ENCODE results near the gene TFAP2D. TPM values are rescaled to one million over a fixed set of nuclear protein-coding genes. Genes with fewer than 3 reads are reported as not detected.
A peak's percentile ranks its signal among the peaks of the same experiment; 100 is the strongest.

The TFAP2D gene
- total RNA-seq, 1 donor = not detected

GRCh38 chr6:50714487-50715379, 1.4 kb downstream of the TFAP2D start:
- no peaks in the 10 kb centered on the region for H3K36me3 ChIP-seq (ENCODE audit: insufficient read depth, low read length)
- TF ChIP-seq, protein P1, sequence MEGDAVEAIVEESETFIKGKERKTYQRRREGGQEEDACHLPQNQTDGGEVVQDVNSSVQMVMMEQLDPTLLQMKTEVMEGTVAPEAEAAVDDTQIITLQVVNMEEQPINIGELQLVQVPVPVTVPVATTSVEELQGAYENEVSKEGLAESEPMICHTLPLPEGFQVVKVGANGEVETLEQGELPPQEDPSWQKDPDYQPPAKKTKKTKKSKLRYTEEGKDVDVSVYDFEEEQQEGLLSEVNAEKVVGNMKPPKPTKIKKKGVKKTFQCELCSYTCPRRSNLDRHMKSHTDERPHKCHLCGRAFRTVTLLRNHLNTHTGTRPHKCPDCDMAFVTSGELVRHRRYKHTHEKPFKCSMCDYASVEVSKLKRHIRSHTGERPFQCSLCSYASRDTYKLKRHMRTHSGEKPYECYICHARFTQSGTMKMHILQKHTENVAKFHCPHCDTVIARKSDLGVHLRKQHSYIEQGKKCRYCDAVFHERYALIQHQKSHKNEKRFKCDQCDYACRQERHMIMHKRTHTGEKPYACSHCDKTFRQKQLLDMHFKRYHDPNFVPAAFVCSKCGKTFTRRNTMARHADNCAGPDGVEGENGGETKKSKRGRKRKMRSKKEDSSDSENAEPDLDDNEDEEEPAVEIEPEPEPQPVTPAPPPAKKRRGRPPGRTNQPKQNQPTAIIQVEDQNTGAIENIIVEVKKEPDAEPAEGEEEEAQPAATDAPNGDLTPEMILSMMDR (IDR thresholded peaks at IDR 0.05; ENCODE audit: extremely low read depth, low read depth, low read length) = no peak
- H3K9me3 ChIP-seq (ENCODE audit: low read depth, low read length) = no peaks in the 10 kb centered on the region
- H2AFZ ChIP-seq (ENCODE audit: low read length) = no peak overlapping the region
- H3K4me3 ChIP-seq (ENCODE audit: insufficient read depth, low read length) = no peak overlapping the region
- H3K27me3 ChIP-seq (ENCODE audit: insufficient read depth, low read length) = peaks cover 4% of the 10 kb centered on the region
- H3K4me2 ChIP-seq (ENCODE audit: insufficient read depth, low read length) = no peak overlapping the region
- H4K20me1 ChIP-seq (ENCODE audit: insufficient read depth, low read length) = no peaks in the 10 kb centered on the region
- no peaks in the 10 kb centered on the region for H3K4me1 ChIP-seq (ENCODE audit: insufficient read depth, low read length)
- H3K27ac ChIP-seq (ENCODE audit: low read depth, low read length) = no peak overlapping the region
- DNase-seq (ENCODE audit: insufficient read length, low spot score, missing footprints) = peak; percentile 29
- no peaks in the 10 kb centered on the region for H3K79me2 ChIP-seq (ENCODE audit: insufficient read depth, low read length)

DNA sequence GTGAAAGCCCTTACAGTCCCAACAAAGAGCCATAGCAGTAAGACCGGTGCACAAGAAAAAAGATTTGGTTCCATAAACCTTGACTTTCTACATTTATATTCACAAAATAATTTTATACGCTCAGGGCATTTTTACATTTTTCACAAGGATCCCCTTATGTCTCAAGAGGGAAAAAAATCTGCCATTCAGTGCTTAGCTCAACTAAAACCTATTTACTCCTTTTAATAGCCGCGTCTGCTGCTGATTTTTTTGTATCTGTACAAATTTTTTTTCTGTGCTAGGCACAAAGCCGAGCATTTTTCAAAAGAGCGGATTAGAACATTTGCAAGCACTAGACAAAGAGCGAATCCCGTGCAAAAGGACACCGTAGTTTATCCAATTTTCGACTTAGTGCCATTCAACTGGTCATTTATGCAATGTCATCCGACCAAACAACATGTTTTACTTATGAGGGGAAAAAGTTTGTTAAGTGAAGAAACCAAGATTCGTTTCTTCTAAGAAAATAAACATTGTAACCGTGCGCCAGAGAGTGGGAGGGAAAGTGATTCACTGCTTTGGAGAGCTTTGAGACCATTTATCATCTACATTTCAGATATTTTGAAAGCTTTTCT, 3.7 kb downstream of the TFAP2D start:
- no peak for DNase-seq (ENCODE audit: insufficient read length, low spot score, missing footprints)
- Histone ChIP-seq H3K27ac (ENCODE audit: low read depth, low read length) (no peak overlapping the region), H3K4me3 (ENCODE audit: insufficient read depth, low read length) (no peak overlapping the region), H3K4me2 (ENCODE audit: insufficient read depth, low read length) (no peak overlapping the region), H3K9me3 (ENCODE audit: low read depth, low read length) (no peaks in the 10 kb centered on the region), H3K36me3 (ENCODE audit: insufficient read depth, low read length) (no peaks in the 10 kb centered on the region), H3K4me1 (ENCODE audit: insufficient read depth, low read length) (no peaks in the 10 kb centered on the region), H3K79me2 (ENCODE audit: insufficient read depth, low read length) (no peaks in the 10 kb centered on the region), H2AFZ (ENCODE audit: low read length) (no peak overlapping the region), H4K20me1 (ENCODE audit: insufficient read depth, low read length) (no peaks in the 10 kb centered on the region), H3K27me3 (ENCODE audit: insufficient read depth, low read length) (peaks cover 4% of the 10 kb centered on the region)
- TF ChIP-seq, protein P1 (IDR thresholded peaks at IDR 0.05; ENCODE audit: extremely low read depth, low read depth, low read length) = no peak

- H3K4me3 ChIP-seq (ENCODE audit: insufficient read depth, low read length) = no peak overlapping the region
- no peaks in the 10 kb centered on the region for H3K79me2 ChIP-seq (ENCODE audit: insufficient read depth, low read length)
- peaks cover 4% of the 10 kb centered on the region for H3K27me3 ChIP-seq (ENCODE audit: insufficient read depth, low read length)
- DNase-seq (ENCODE audit: insufficient read length, low spot score, missing footprints) = no peak
- no peaks in the 10 kb centered on the region for H3K4me1 ChIP-seq (ENCODE audit: insufficient read depth, low read length)
- H3K4me2 ChIP-seq (ENCODE audit: insufficient read depth, low read length) = no peak overlapping the region
- TF ChIP-seq, protein P1 (IDR thresholded peaks at IDR 0.05; ENCODE audit: extremely low read depth, low read depth, low read length) = no peak
- no peaks in the 10 kb centered on the region for H4K20me1 ChIP-seq (ENCODE audit: insufficient read depth, low read length)
- no peak overlapping the region for H2AFZ ChIP-seq (ENCODE audit: low read length)
- H3K9me3 ChIP-seq (ENCODE audit: low read depth, low read length) = no peaks in the 10 kb centered on the region
- H3K27ac ChIP-seq (ENCODE audit: low read depth, low read length) = no peak overlapping the region
- H3K36me3 ChIP-seq (ENCODE audit: insufficient read depth, low read length) = no peaks in the 10 kb centered on the region
Observed at GRCh38 chr6:50717734-50718457, 4.6 kb downstream of the TFAP2D start.
